HCT116 (cell line): Measurements from ENCODE around the gene ASPA. TPM values are rescaled to one million over a fixed set of nuclear protein-coding genes. Genes with fewer than 3 reads are reported as not detected.

ENCODE experiments used
- ATAC-seq: fragments of 200-7000 bp; cut with Tn5 transposase; 2 replicates; pipeline ENCODE4 v1.9.1; 2020; ENCODE audit warnings: mild to moderate bottlenecking, moderate library complexity
- BruUV-seq: library from RNA; stranded (reverse); fragments of 400-500 nt; replicated peaks from 2 replicates; lab custom pipeline; 2021; lab: Mats Ljungman, UMichigan
- CTCF ChIA-PET: fragments of 300-600 bp; sonication (Branson Sonifier 250); formaldehyde crosslinking; loops from one replicate; lab custom pipeline; 2021; ENCODE audit warnings: antibody characterized with exemption; lab: Charles Lee
- POLR2A ChIA-PET: fragments of 300-600, 350-600 bp; sonication (Branson Sonifier 250); formaldehyde crosslinking; loops from one replicate; lab custom pipeline; 2021; ENCODE audit warnings: antibody characterized with exemption; lab: Charles Lee
- RAD21 ChIA-PET, 2 experiments: fragments of 300-600 bp; sonication (Branson Sonifier 250); formaldehyde crosslinking; loops; one replicate each; lab custom pipeline; 2023; ENCODE audit warnings: low total read pairs in 2 of 2; ENCODE audit not compliant: uncharacterized antibody in 2 of 2, unreplicated experiment in 2 of 2, low non-redundant PET in 1 of 2; lab: Charles Lee
- DNase-seq: peaks from one replicate; pipeline ENCODE4 v3.0.0-alpha.2; 2010; ENCODE audit warnings: low read depth, low spot score
- H2AFZ ChIP-seq: fragments of 200-600 bp; shearing (Covaris generic), sonication (generic); 2 replicates; pipeline ENCODE4 v1.6.1; 2017; ENCODE audit warnings: low read depth, mixed run types, mixed read lengths, antibody characterized with exemption, low read length; ENCODE audit not compliant: poor library complexity, severe bottlenecking
- H3K27ac ChIP-seq: 2 replicates; pipeline ENCODE4 v1.5.1; 2012; ENCODE audit warnings: low read depth, low read length
- H3K27me3 ChIP-seq: fragments of 200-600 bp; sonication (generic); 2 replicates; pipeline ENCODE4 v1.6.1; 2016; ENCODE audit warnings: mixed run types, low read length, mixed read lengths; ENCODE audit not compliant: insufficient read depth
- H3K36me3 ChIP-seq, 2 experiments: fragments of 200-500 bp in 1 of 2; fragments of 200-600 bp in 1 of 2; sonication (Bioruptor generic) in 1 of 2; sonication (generic) in 1 of 2; 2 replicates each; pipeline versions ENCODE4 v1.5.1 to v1.6.1; 2014 to 2016; ENCODE audit warnings: low read length in 2 of 2, inconsistent platforms in 1 of 2, mixed read lengths in 1 of 2, mixed run types in 1 of 2; ENCODE audit not compliant: insufficient read depth in 2 of 2, control insufficient read depth in 1 of 2
- H3K4me1 ChIP-seq, 2 experiments: fragments of 200-600 bp in 1 of 2; sonication (generic) in 1 of 2; 2 replicates each; pipeline versions ENCODE4 v1.5.1 to v1.6.1; 2012 to 2017; ENCODE audit warnings: low read length in 2 of 2, inconsistent platforms in 1 of 2, mild to moderate bottlenecking in 1 of 2, mixed read lengths in 1 of 2, mixed run types in 1 of 2, moderate library complexity in 1 of 2; ENCODE audit not compliant: insufficient read depth in 2 of 2, control insufficient read depth in 1 of 2
- H3K4me2 ChIP-seq: fragments of 200-600 bp; sonication (generic); 2 replicates; pipeline ENCODE4 v1.6.1; 2017; ENCODE audit warnings: mixed run types, low read length, mixed read lengths
- H3K4me3 ChIP-seq, 2 experiments: fragments of 200-600 bp in 1 of 2; sonication (generic) in 1 of 2; replicated peaks in 1 of 2; 2 replicates each; pipeline ENCODE4 v1.5.1; 2011 to 2016; ENCODE audit warnings: low read length in 2 of 2, control low read depth in 1 of 2, low read depth in 1 of 2, mild to moderate bottlenecking in 1 of 2, mixed read lengths in 1 of 2, mixed run types in 1 of 2
- H3K79me2 ChIP-seq: fragments of 200-600 bp; sonication (generic); 2 replicates; pipeline ENCODE4 v1.6.1; 2017; ENCODE audit warnings: mild to moderate bottlenecking, mixed run types, low read length, moderate library complexity, mixed read lengths; ENCODE audit not compliant: insufficient read depth
- H3K9ac ChIP-seq: fragments of 200-600 bp; sonication (generic); 2 replicates; pipeline ENCODE4 v1.6.1; 2016; ENCODE audit warnings: low read length, mixed read lengths
- H3K9me2 ChIP-seq: fragments of 200-600 bp; sonication (generic), shearing (Covaris generic); 2 replicates; pipeline ENCODE4 v1.6.1; 2017; ENCODE audit warnings: mixed run types, mild to moderate bottlenecking, moderate library complexity; ENCODE audit not compliant: insufficient read depth
- H3K9me3 ChIP-seq, 2 experiments: fragments of 200-500 bp in 1 of 2; fragments of 200-600 bp in 1 of 2; sonication (Bioruptor generic) in 1 of 2; sonication (generic) in 1 of 2; 2 replicates each; pipeline ENCODE4 v1.6.1; 2014 to 2017; ENCODE audit warnings: low read length in 2 of 2, mixed read lengths in 2 of 2, inconsistent platforms in 1 of 2, low read depth in 1 of 2, mild to moderate bottlenecking in 1 of 2, mixed run types in 1 of 2, moderate library complexity in 1 of 2; ENCODE audit not compliant: control insufficient read depth in 1 of 2, insufficient read depth in 1 of 2
- H4K20me1 ChIP-seq: fragments of 200-600 bp; sonication (generic), shearing (Covaris generic); 2 replicates; pipeline ENCODE4 v1.6.1; 2017; ENCODE audit warnings: mixed run types, mild to moderate bottlenecking, moderate library complexity; ENCODE audit not compliant: insufficient read depth
- EGR1 ChIP-seq: IDR thresholded peaks from 2 replicates; pipeline ENCODE4 v1.6.1; 2012; ENCODE audit warnings: low read depth
- EZH2 ChIP-seq: fragments of 200-600 bp; sonication (generic); IDR thresholded peaks from 2 replicates; pipeline ENCODE4 v1.6.1; 2017; ENCODE audit warnings: antibody characterized with exemption, mixed run types
- EZH2phosphoT487 ChIP-seq: fragments of 200-600 bp; IDR thresholded peaks from 2 replicates; pipeline ENCODE4 v1.6.1; 2018; ENCODE audit warnings: antibody characterized with exemption, borderline replicate concordance
- FOSL1 ChIP-seq: IDR thresholded peaks from 2 replicates; pipeline ENCODE4 v1.6.1; 2012; ENCODE audit warnings: low read depth
- SP1 ChIP-seq: IDR thresholded peaks from 2 replicates; pipeline ENCODE4 v1.6.1; 2012; ENCODE audit warnings: low read depth
- SRF ChIP-seq: IDR thresholded peaks from 2 replicates; pipeline ENCODE4 v1.6.1; 2012; ENCODE audit warnings: low read depth
- intact Hi-C: fragments of 100-400 bp; cut with micrococcal nuclease; formaldehyde crosslinking; loops from 2 replicates; pipeline ENCODE4 v1.10.0; 2022
- total RNA-seq: library from RNA; stranded (reverse); gene quantifications from one replicate; pipeline ENCODE4 v1.2.1, GENCODE V29; 2021; ENCODE audit not compliant: unreplicated experiment

The ASPA gene
- total RNA-seq, 1 experiment from 2014 or later: not detected

- RAD21 ChIA-PET: no interaction called here
- Histone ChIP-seq H3K4me3 (no peak overlapping the region), H3K36me3 (no peaks in the 10 kb centered on the region), H3K4me2 (no peak overlapping the region), H3K9me3 (no peaks in the 10 kb centered on the region), H3K4me1 (peaks cover 5 to 13% of the 10 kb centered on the region in 2 experiments; a peak in 3 of 4 replicates), H2AFZ (no peak overlapping the region), H3K27me3 (no peaks in the 10 kb centered on the region), H4K20me1 (no peaks in the 10 kb centered on the region)
- TF ChIP-seq SRF (no peak), SP1 (no peak), EZH2phosphoT487 (no peak), FOSL1 (no peak), EZH2 (no peak), EGR1 (no peak)
- TF ChIP-seq, all 23 proteins: peak for 0
- no peak overlapping the region for H3K9ac ChIP-seq
- BruUV-seq: no TSS peak
- H3K27ac ChIP-seq: no peak overlapping the region
- CTCF ChIA-PET: no interaction called here
- DNase-seq (no peak), ATAC-seq (no peak)
- intact Hi-C loops: no loop called here
- H3K79me2 ChIP-seq: no peaks in the 10 kb centered on the region
- POLR2A ChIA-PET: no interaction called here
- no peaks in the 10 kb centered on the region for H3K9me2 ChIP-seq
Observed at GRCh38 chr17:3552916-3553315, 77.1 kb downstream of the ASPA start.

Other genes with a start within 250 kb of the ASPA start
- not detected for gene OR3A1, start 177.6 kb upstream of the ASPA start, total RNA-seq
- not detected for gene OR3A2, start 89.7 kb upstream of the ASPA start, total RNA-seq
- gene OR1E1, start 77.6 kb upstream of the ASPA start, total RNA-seq: not detected
- not detected for gene OR3A3, start 64.6 kb upstream of the ASPA start, total RNA-seq
- not detected for gene OR1E2, start 42.2 kb upstream of the ASPA start, total RNA-seq
- gene SPATA22, start 4.2 kb upstream of the ASPA start, total RNA-seq: not detected
- 1.4 TPM for gene TRPV3, start 81.8 kb downstream of the ASPA start, total RNA-seq
- 5.5 TPM for gene TRPV1, start 133.4 kb downstream of the ASPA start, total RNA-seq
- gene SHPK, start 160.3 kb downstream of the ASPA start, total RNA-seq: 19.6 TPM
- 7.9 TPM for gene CTNS, start 160.8 kb downstream of the ASPA start, total RNA-seq
- 50.0 TPM for gene TAX1BP3, start 192.6 kb downstream of the ASPA start, total RNA-seq
- gene EMC6, start 192.8 kb downstream of the ASPA start, total RNA-seq: 62.4 TPM
- 9.0 TPM for gene P2RX5, start 220.2 kb downstream of the ASPA start, total RNA-seq
- gene HASPIN, start 247.9 kb downstream of the ASPA start, total RNA-seq: 19.6 TPM